Astrocyte of the spinal cord (primary cell): Measurements from ENCODE around the gene GMEB1.
A peak's percentile ranks its signal among the peaks of the same experiment; 100 is the strongest.
"Not testable (repeated sequence)": the region's sequence is repeated elsewhere in the genome, so short reads cannot be mapped to it uniquely, and the experiment has no call there.

Experiments
- DNase-seq: peaks from one replicate; pipeline ENCODE4 v3.0.0; 2011; ENCODE audit warnings: low read depth, low spot score
- H3K4me3 ChIP-seq: 2 replicates; pipeline ENCODE4 v1.5.1; 2011; ENCODE audit warnings: low read depth, mild to moderate bottlenecking, low read length, moderate library complexity
- in situ Hi-C: cut with HindIII; loops from 2 replicates; pipeline ENCODE4 v1.10.0; 2017; ENCODE audit warnings: low sequenced_read_pairs
- TF ChIP-seq, protein P1 (sequence below): IDR thresholded peaks from 2 replicates; pipeline ENCODE4 v1.5.1; 2012; ENCODE audit warnings: low read depth, mild to moderate bottlenecking, low read length, inconsistent platforms

Gene GMEB1

DNA sequence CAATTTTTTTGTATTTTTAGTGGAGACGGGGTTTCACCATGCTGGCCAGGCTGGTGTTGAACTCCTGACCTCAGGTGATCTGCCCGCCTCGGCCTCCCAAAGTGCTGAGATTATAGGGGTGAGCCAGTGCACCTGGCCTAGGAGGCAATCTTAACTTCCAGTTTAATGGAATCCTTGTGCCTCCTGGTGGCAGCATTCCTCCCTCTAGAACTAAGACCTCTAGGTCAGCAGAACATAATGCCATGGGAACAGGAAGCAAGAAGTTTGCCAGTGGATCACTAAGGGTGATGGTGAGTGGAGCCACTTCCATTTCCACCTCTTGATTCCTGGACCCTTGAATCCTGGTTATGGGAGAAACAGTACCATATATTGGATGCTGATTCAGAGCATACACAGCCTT, 14.7 kb upstream of the GMEB1 start:
- in situ Hi-C loops, H3K4me3 ChIP-seq, DNase-seq: not testable (repeated sequence)
- TF ChIP-seq, protein P1, sequence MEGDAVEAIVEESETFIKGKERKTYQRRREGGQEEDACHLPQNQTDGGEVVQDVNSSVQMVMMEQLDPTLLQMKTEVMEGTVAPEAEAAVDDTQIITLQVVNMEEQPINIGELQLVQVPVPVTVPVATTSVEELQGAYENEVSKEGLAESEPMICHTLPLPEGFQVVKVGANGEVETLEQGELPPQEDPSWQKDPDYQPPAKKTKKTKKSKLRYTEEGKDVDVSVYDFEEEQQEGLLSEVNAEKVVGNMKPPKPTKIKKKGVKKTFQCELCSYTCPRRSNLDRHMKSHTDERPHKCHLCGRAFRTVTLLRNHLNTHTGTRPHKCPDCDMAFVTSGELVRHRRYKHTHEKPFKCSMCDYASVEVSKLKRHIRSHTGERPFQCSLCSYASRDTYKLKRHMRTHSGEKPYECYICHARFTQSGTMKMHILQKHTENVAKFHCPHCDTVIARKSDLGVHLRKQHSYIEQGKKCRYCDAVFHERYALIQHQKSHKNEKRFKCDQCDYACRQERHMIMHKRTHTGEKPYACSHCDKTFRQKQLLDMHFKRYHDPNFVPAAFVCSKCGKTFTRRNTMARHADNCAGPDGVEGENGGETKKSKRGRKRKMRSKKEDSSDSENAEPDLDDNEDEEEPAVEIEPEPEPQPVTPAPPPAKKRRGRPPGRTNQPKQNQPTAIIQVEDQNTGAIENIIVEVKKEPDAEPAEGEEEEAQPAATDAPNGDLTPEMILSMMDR, result peak; percentile 36

GRCh38 chr1:28655448-28656311, 12.9 kb upstream of the GMEB1 start:
- in situ Hi-C loops, H3K4me3 ChIP-seq: not testable (repeated sequence)

DNA sequence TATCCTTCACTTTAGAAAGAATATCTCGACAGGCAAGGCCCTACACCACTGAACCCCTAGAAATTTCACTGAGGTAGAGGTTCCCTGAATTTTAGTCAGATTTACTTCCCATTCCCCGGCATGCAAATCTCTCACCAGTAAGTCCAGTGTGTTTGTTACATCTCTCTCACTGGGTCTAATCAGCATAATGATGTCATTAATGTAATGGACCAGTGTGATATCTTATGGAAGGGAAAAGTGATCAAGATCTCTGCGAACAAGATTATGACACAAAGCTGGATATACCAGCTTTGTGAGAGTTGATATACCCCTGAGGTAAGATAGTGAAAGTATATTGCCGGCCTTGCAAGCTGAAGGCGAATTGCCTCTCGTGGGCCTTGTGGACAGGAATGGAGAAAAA, 12.2 kb upstream of the GMEB1 start:
- in situ Hi-C loops, result no loop called here
- DNase-seq, result no peak
- no peak overlapping the region for H3K4me3 ChIP-seq
- TF ChIP-seq, protein P1, result no peak

More at GRCh38 chr1:28655448-28656311, 12.9 kb upstream of the GMEB1 start:
- DNase-seq, result not testable (repeated sequence)

GRCh38 chr1:28663871-28664470, 4.6 kb upstream of the GMEB1 start:
- no peak overlapping the region for H3K4me3 ChIP-seq
- TF ChIP-seq, protein P1, result no peak
- DNase-seq, result no peak
- in situ Hi-C loops, result no loop called here

- H3K4me3 ChIP-seq, result no peak overlapping the region
- no peak for DNase-seq
- TF ChIP-seq, protein P1, result no peak
- in situ Hi-C loops, result no loop called here
These were observed 1.8 kb upstream of the GMEB1 start for GRCh38 chr1:28666806-28667205.

DNA sequence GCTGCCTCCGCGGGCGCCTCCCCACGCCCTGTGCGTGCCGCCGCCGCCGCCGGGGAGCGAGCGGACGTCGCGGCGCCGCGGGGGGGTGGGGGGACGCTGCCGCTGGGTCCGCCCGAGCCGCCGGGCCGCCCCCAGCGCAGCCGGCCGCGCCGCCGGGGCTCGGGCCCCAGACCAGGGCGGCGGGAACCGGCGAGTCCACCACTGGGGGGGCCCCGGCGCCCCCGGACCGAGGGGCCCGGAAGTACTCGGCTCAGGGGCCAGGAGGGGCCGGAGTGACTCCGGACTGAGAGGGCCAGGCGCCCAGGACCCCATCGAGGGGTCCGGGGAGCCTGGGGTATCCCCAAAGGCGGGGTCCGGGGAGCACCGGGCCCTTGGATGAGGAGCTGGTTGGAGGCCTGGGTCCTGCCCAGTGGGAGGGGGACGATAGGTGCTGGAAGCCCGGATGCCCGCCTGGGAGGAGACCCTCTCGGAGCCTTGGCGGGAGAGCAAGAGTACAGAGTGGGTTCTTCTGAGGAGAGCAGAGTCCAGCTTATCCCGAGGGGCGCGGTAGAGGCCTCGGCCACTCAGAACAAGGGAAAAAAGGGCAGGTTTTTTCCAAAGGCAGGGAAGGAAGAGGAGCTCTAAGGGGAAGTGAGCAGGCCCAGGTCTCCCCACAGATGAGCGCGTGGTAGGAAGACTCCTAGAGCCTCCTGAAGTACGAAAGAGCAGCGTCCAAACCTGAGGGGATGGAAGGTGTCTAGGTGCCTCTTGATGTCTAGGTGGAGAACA, 556 bp downstream of the GMEB1 start:
- H3K4me3 ChIP-seq, result peak overlapping the region; percentile 87
- DNase-seq, result peak; percentile 40
- TF ChIP-seq, protein P1, result no peak
- in situ Hi-C loops, result no loop called here
